Femur (tissue), 1 donor: ENCODE results near the gene CEP120.
"Not testable (repeated sequence)": the region's sequence is repeated elsewhere in the genome, so short reads cannot be mapped to it uniquely, and the experiment has no call there.

Experiments
- DNase-seq: peaks from one replicate; pipeline ENCODE4 v3.0.0-alpha.2; 2017

CEP120 gene

GRCh38 chr5:123423278-123424149 lies at the start of gene CEP120:
TSS of gene CEP120 (minus strand) at chr5:123423403. CDS start at chr5:123422998, 405 bp downstream.
- peak; percentile 99 for DNase-seq

- DNase-seq, result no peak
These were observed 49.1 kb upstream of the CEP120 start for GRCh38 chr5:123472150-123472924.

DNA sequence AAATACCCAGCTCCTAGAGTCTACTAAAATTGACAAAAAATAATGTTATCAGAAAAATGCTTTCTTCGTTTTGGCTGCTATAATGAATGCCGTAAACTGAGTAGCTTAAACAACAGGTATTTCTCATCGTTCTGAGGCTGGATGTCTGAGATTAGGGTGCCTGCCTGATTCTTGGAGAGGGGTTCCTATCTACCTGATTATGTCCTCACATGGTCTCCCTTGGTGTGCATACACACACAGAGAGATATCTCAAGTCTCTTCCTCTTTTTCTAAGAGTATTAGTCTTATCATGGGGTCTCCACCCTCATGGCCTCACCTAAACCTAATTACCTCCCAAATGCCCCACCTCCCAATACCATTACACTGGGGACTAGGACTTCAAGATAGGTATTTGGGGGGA lies 48.2 kb upstream of the CEP120 start:
- DNase-seq, result no peak

- DNase-seq, result not testable (repeated sequence)
These were observed 43.6 kb upstream of the CEP120 start for GRCh38 chr5:123466839-123467238.

DNA sequence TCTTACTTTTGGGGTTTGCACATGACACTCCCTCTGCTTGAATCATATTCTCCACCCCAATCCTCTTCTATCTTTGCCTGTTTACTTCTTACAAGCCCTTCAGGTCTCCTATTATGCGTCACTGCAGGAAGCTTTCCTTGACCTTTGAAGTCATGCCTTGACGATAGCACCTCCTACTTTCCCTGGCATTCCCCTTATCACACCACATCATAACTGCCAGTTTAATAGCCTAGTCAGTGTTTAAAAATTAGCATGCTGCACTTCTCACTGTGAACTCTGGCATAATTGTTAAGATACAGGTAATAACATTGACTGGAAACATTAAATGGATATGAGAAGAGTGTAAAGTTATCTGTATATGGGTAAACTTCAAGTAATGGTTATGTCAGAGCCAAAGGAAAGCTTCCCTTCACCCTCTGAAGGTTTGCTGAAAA lies 37.1 kb upstream of the CEP120 start:
- no peak for DNase-seq

- DNase-seq, result not testable (repeated sequence)
These were observed 35.8 kb upstream of the CEP120 start for GRCh38 chr5:123458994-123459393.

- DNase-seq, result no peak
These were observed 33.0 kb upstream of the CEP120 start for GRCh38 chr5:123456242-123456641.

DNA sequence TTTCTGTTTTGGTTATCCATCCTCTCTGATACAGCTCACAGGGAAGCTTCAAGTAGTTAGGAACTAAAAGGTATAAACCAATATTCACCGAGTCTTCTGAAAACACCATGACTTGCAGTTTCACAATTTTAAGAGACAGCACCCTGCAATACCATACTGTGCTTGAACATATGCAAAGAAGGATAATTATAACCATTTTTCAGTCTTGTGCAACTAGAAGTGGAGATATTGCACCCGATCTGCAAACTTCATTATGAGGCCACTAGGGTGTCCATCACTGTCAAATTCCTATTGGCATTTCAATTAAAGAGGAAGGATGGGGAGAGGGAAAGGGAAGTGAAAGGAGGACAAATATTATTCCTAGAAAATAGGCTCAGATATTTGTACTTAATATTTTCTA lies 32.4 kb upstream of the CEP120 start:
- DNase-seq, result no peak

DNA sequence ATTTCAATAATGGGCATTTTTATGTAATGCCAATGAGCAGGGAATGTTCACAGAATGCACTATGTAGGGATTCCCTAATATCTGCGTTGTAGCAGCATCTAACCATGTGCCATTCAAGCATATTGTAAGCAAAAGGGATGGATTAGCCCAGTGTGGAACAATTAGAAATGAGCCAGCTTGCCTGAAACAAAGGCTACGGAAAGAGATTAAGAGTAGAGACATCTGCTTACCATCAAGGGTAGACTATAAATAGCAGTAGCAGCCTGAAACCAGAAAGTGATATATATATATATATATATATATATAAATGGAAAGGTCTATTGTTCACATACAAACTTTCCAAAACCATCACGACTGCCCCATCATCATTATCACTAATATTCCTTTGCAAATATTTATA lies 31.9 kb upstream of the CEP120 start:
- DNase-seq, result no peak

- DNase-seq, result no peak
These were observed 31.2 kb upstream of the CEP120 start for GRCh38 chr5:123454259-123454911.

- no peak for DNase-seq
These were observed 29.2 kb upstream of the CEP120 start for GRCh38 chr5:123452401-123452800.

GRCh38 chr5:123451047-123451446 lies 27.8 kb upstream of the CEP120 start:
- no peak for DNase-seq

GRCh38 chr5:123450640-123451039 lies 27.4 kb upstream of the CEP120 start:
- no peak for DNase-seq

DNA sequence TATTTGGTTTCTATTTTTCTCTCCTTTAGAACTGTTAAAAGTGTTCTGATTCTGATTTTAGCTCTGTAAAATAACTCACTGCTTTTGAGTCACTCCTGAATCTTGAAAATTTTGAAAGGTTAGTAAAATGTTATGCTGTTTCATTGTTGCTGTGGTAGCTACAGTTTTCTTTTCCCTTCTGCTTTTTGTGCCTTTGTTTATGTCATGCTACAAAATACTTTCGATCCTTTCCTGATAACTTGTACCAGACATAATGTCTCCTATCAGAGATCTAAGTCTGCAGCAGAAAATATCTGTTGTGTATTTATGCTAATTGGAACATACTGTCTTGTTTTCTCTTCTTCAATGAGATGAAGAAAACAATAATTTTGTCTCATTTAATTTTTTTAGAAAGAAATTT lies 26.9 kb upstream of the CEP120 start:
- no peak for DNase-seq

DNA sequence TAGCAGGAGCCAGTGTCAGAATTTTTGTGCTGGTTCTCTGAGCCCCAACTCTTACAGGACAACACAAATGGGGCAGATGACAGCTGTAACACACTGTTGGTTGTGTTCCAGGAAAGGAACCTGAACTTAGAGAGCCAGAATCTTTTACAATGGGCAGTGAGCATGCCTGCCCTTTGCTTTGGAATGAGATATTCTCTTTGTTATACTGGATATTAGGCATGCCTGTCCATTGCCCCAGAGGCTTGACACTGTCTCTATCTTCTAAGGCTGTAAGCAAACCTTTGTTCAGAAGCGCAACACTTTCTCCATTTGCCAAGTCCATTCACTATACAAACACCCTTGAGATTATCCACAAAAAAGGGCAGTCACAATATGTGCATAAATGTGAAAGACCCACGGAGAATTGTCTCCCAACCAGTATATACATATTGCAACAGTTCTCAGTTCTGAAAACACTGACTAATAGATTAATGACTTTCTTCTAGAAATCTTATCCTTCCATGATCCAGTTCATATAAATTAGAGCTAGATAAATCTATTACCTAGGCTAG lies 26.3 kb upstream of the CEP120 start:
- no peak for DNase-seq

DNA sequence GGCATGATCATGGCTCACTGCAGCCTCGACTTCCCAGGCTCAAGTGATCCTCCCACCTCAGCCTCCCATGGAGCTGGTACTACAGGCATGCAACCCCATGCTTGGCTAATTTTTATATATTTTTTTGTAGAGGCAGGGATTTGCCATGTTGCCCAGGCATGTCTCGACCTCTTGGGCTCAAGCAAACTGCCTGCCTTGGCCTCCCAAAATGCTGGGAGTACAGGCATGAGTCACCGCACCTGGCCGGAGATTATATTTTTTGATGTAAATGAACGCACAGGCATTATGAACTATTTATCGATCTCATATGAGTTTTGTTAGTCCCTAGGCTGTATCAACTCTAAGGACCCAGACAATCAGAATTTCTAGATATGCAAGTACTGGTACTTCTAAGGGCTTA lies 25.5 kb upstream of the CEP120 start:
- no peak for DNase-seq

GRCh38 chr5:123448017-123448617 lies 24.9 kb upstream of the CEP120 start:
- no peak for DNase-seq

GRCh38 chr5:123444016-123444415 lies 20.8 kb upstream of the CEP120 start:
- DNase-seq, result no peak

- DNase-seq, result no peak
These were observed 18.2 kb upstream of the CEP120 start for GRCh38 chr5:123441408-123441807.

DNA sequence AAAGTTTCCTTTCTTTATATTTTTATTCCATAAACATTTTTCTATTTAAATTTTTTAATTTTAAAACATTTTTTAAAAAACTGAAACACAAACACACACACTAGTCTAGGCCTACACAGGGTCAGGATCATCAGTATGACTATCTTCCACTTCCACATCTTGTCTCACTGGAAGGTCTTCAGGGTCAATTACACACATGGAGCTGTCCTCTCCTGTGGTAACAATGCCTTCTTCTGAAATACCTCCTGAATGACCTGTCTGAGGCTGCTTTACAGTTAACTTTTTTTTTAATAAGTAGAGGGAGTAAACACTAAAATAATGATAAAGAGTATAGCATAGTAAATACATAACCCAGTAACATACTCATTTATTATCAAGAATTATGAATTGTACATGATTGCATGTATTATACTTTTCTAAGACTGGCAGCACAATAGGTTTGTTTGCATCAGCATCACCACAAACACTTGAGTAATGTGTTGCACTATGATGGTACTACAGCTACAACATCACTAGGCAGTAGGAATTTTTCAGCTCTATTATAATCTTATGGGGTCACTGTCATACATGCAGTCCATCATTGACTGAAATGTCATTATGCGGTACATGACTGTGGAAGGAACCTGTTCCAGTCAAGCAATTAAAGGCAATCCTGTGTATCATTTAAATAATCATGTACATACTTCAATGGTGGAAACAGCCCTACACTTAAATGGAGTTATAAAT lies 17.4 kb upstream of the CEP120 start:
- DNase-seq, result no peak

DNA sequence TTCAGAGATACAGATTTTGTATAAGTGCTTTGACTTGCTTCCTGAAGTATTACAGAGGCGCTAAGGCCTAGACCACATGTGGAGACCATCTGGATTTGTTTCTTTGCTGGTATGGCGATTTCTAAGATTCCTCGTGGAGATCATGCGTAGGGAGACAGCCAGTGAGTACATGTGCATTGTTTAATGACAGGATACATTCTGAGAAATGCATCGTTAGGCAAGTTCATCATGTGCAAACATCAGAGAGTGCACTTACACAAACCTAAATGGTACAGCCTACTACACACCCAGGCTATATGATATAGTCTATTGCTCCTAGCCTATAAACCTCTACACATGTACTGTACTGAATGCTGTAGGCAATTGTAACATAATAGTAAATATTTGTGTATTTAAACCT lies 16.5 kb upstream of the CEP120 start:
- no peak for DNase-seq

GRCh38 chr5:123438902-123439301 lies 15.7 kb upstream of the CEP120 start:
- DNase-seq, result no peak
